Ovary (tissue), 9 donors: ENCODE results near the gene LYPD1. TPM values are rescaled to one million over a fixed set of nuclear protein-coding genes. Genes with fewer than 3 reads are reported as not detected.

ENCODE experiments used
- DNase-seq, 5 donors: peaks; one replicate each; pipeline ENCODE4 v3.0.0-alpha.2; 2019 to 2020
- H3K27ac ChIP-seq, 2 donors: fragments of 200-600 bp; one replicate each; pipeline versions ENCODE4 v1.5.1 to v1.8.0; 2019 to 2022
- H3K27me3 ChIP-seq: fragments of 200-600 bp; one replicate; pipeline ENCODE4 v1.8.0; 2022
- H3K36me3 ChIP-seq: fragments of 200-600 bp; sonication (generic); one replicate; pipeline ENCODE4 v1.5.1; 2019
- H3K4me1 ChIP-seq: one replicate; pipeline ENCODE4 v1.8.1; 2013; ENCODE audit warnings: mild to moderate bottlenecking, moderate library complexity; ENCODE audit not compliant: insufficient read depth
- H3K4me3 ChIP-seq: fragments of 200-600 bp; sonication (generic); one replicate; pipeline ENCODE4 v1.5.1; 2017
- H3K9me3 ChIP-seq, 2 donors: fragments of 200-600 bp in 1 of 2; sonication (generic) in 1 of 2; one replicate each; pipeline versions ENCODE4 v1.5.1 to v1.8.1; 2013 to 2019; ENCODE audit warnings: mild to moderate bottlenecking in 1 of 2, moderate library complexity in 1 of 2
- EP300 ChIP-seq: sonication (generic); formaldehyde crosslinking; IDR thresholded peaks from one replicate; pipeline ENCODE4 v1.6.1; 2017; ENCODE audit warnings: antibody characterized with exemption
- POLR2A ChIP-seq: fragments of 450-650 bp; IDR thresholded peaks from one replicate; pipeline ENCODE4 v1.6.1; 2017; ENCODE audit warnings: antibody characterized with exemption, mild to moderate bottlenecking, moderate library complexity
- WGBS, 3 donors: extraction: QIAGEN DNeasy Blood & Tissue Kit in 1 of 3; methylation state at CpG; one replicate each; pipeline versions ENCODE4 v1.1.5 to v1.1.7; 2013 to 2017; 5-methylcytosine and 5-hydroxymethylcytosine counted together
- intact Hi-C, 4 donors: fragments of 100-400 bp; cut with DNase I; formaldehyde crosslinking; loops; one replicate each; pipeline versions ENCODE4 v1.11.0 to v1.15.1; 2022 to 2023
- polyA plus RNA-seq, 2 donors: library from polyadenylated mRNA; stranded (reverse); fragments of 200-250 nt in 1 of 2; fragments of 350-450 nt in 1 of 2; fragmentation: Illumina TruSeq in 1 of 2; extraction: RNeasy Lipid Tissue Mini Kit (QIAGEN cat#74804) in 1 of 2; gene quantifications; one replicate each; pipeline ENCODE4 v1.2.3, GENCODE V29; 2013 to 2014
- total RNA-seq, 7 donors: library from RNA; depleted of rRNA in 2 of 7; stranded (reverse); fragments of >200 nt in 2 of 7; fragmentation: NEBNext Ultra II Directional in 3 of 7; extraction: Animal tissue kit (Norgen Biotek cat#: 25700) in 3 of 7; gene quantifications; one replicate each; pipeline versions ENCODE4 v1.1.0 to v1.2.4, GENCODE V29; 2016 to 2023
- TF ChIP-seq, protein P1 (sequence below), 3 donors: fragments of 450-650 bp in 2 of 3; fragments of 200-600 bp in 1 of 3; IDR thresholded peaks; one replicate each; pipeline versions ENCODE4 v1.5.1 to v1.8.0; 2016 to 2022; ENCODE audit warnings: antibody characterized with exemption in 3 of 3, mild to moderate bottlenecking in 1 of 3
- donor health status: DM: no; HTN: no; CAD: no; lungs with moderate emphysema.
- donor health status: DM: no; HTN: no; CAD: no.
- donor health status: Bipolar disorder and iron deficiency.
- donor health status: DM: yes; HTN: yes; CAD: no.
- donor health status: DM: no; HTN: no; CAD: no.
- donor health status: DM: yes; HTN: yes; CAD: no.

LYPD1 gene
- total and polyA plus RNA-seq, 9 donors = 0.83 to 77.3 (median 6.9) TPM; not detected in 2

DNA sequence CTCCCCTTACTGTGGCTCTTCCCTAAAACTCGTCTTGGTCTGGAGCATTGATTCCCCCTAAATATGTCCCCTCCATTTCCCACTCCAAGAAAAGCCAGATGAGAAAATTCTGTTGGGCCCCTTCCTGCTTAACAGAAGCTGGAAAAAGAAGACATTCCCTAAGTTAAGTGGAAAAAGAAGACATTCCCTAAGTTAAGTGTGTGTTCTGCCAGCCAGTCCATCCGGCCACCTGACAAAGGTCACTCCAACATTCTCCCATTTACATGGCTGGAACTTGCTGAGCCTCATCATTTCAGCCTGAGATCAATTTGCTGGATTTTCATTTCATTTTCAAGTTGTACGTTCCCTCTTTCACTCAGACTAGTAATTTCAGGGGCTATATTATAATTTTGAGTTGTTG is 52.0 kb downstream of the LYPD1 start:
- TF ChIP-seq, protein P1, sequence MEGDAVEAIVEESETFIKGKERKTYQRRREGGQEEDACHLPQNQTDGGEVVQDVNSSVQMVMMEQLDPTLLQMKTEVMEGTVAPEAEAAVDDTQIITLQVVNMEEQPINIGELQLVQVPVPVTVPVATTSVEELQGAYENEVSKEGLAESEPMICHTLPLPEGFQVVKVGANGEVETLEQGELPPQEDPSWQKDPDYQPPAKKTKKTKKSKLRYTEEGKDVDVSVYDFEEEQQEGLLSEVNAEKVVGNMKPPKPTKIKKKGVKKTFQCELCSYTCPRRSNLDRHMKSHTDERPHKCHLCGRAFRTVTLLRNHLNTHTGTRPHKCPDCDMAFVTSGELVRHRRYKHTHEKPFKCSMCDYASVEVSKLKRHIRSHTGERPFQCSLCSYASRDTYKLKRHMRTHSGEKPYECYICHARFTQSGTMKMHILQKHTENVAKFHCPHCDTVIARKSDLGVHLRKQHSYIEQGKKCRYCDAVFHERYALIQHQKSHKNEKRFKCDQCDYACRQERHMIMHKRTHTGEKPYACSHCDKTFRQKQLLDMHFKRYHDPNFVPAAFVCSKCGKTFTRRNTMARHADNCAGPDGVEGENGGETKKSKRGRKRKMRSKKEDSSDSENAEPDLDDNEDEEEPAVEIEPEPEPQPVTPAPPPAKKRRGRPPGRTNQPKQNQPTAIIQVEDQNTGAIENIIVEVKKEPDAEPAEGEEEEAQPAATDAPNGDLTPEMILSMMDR (IDR thresholded peaks at IDR 0.05) = no peak
- no peak for TF ChIP-seq EP300
- whole genome bisulfite sequencing, 3 donors = 40 to 66% (median 60%) methylated on average over 3 of the region's 3 CpGs
- no peaks in the 10 kb centered on the region for H3K36me3 ChIP-seq
- no peak overlapping the region for H3K4me3 ChIP-seq
- intact Hi-C loops = no loop called here
- H3K27ac ChIP-seq = no peak overlapping the region
- DNase-seq = no peak
- H3K4me1 ChIP-seq = no peaks in the 10 kb centered on the region
- no peaks in the 10 kb centered on the region for H3K27me3 ChIP-seq
- no peaks in the 10 kb centered on the region for H3K9me3 ChIP-seq

DNA sequence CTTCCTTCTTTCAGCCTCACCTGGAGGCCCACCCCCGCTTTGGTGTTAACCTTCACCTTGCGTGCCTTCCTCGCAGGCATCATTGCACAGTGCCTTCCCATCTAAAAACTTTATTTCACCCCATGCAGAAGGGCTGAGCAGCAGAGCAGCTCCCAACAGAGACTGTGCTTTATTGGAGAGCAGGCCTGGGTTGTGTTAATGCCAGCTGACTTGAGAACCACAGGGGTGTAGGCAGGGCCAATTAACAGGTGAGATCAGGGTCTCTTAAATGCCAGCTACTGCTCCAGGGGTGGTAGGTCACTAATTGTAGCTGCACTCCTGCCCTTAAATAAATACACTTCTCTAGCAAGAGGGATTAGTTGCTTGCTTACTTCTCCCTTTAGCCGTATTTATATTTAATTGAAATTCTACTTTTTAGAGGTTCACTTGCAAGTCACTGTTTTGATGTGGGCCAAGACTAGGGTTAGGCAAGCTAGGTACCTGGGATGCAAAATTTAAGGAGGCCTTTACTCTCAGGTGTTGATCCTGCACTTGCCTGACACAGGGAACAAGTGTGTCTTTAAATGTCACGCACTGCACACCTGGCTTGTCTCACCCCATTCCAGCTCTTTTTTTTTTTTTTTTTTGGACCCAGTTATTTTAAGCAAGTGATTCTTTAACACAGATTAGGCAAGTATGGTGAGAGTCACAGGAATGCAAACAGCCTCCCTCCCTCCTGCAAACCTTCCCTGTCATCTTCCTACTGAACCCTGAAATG is 54.5 kb downstream of the LYPD1 start:
- Histone ChIP-seq H3K4me3 (no peak overlapping the region), H3K36me3 (no peaks in the 10 kb centered on the region), H3K27ac (no peak overlapping the region), H3K27me3 (no peaks in the 10 kb centered on the region), H3K4me1 (no peaks in the 10 kb centered on the region), H3K9me3 (no peaks in the 10 kb centered on the region)
- 81 to 91% (median 88%) methylated on average over 5 of the region's 5 CpGs for WGBS, 3 donors
- DNase-seq = no peak
- intact Hi-C loops = no loop called here
- TF ChIP-seq POLR2A = no peak
- no peak for TF ChIP-seq EP300
- TF ChIP-seq, protein P1 (IDR thresholded peaks at IDR 0.05) = no peak

DNA sequence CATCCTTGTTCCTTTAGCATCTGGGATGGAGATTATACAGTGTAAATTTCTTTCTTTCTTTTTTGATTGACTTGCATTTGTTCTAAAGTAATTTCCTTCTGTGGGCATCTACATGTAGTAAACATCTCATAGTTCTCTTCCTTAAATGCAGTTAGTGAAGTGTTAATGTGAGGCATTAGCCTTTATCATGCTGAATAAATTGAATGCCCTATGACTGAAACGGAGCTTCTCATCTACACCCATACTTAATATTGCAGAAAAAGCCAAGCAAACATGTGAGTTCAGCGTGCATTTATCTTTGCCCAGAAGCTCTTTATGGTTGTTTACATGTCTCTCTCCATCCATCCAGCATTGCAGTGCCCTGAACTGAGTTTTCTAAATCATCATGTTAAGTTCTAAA is 58.3 kb downstream of the LYPD1 start:
- no peak overlapping the region for H3K4me3 ChIP-seq
- no peak overlapping the region for H3K27ac ChIP-seq
- TF ChIP-seq POLR2A (no peak), EP300 (no peak)
- TF ChIP-seq, protein P1 (IDR thresholded peaks at IDR 0.05) = no peak
- H3K36me3 ChIP-seq = no peaks in the 10 kb centered on the region
- intact Hi-C loops = no loop called here
- DNase-seq = no peak
- WGBS, 3 donors = 44 to 59% (median 45%) methylated on average over 2 of the region's 2 CpGs
- no peaks in the 10 kb centered on the region for H3K27me3 ChIP-seq
- no peaks in the 10 kb centered on the region for H3K4me1 ChIP-seq
- H3K9me3 ChIP-seq = no peaks in the 10 kb centered on the region

DNA sequence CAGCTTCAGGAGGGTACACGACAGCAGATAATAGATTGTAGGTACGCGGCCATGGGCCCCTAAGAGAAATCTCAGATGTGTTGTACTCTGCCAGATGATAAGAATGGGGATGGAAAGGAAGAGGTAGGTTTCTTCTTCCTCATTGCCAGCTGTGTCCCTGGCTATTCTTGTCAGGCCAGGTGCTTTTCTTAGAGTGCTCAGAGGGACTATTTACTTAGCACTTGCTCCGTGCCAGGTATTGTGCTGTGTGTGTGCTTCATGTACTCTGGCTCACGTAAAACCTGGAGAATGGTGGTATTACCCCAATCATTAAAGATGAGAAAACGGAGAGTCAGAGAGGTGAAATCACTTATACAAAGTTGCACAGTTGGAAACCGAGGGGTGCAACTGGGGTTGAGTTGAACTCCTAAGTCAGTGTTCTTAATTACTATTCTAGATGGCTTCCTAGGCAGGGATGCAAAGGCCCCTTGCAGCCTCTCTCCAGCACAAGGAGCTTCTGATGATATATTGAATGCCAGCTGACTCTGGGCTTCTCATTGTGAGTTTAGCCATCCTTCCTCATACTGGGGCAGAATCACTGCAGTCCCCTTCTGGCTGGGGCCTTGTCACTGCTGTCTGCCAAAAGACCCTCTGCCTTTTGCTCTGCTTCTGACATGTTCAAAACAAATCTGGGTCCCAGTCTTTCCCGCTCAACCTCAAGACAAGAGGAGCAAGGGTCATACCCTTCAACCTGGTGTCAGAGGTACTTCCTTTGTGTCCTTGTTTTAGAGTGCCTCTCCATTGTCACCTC is 60.7 kb downstream of the LYPD1 start:
- 90 to 95% (median 93%) methylated on average over 8 of the region's 8 CpGs for WGBS, 3 donors
- no peaks in the 10 kb centered on the region for H3K9me3 ChIP-seq
- H3K4me1 ChIP-seq = no peaks in the 10 kb centered on the region
- no peak overlapping the region for H3K27ac ChIP-seq
- TF ChIP-seq EP300 (no peak), POLR2A (no peak)
- TF ChIP-seq, protein P1 (IDR thresholded peaks at IDR 0.05) = no peak
- H3K4me3 ChIP-seq = no peak overlapping the region
- H3K27me3 ChIP-seq = no peaks in the 10 kb centered on the region
- DNase-seq = no peak
- no peaks in the 10 kb centered on the region for H3K36me3 ChIP-seq
- intact Hi-C loops = no loop called here
